NCI-H1694 treated with DMSO at 0.1 percent for 48 hours (cell line): ENCODE measurements around the gene FAM219A.
"Not testable (repeated sequence)": the region's sequence is repeated elsewhere in the genome, so short reads cannot be mapped to it uniquely, and the experiment has no call there.

Experiments
- DNase-seq: peaks from one replicate; lab custom pipeline; 2025; lab: John Stamatoyannopoulos, UW

FAM219A gene

DNA sequence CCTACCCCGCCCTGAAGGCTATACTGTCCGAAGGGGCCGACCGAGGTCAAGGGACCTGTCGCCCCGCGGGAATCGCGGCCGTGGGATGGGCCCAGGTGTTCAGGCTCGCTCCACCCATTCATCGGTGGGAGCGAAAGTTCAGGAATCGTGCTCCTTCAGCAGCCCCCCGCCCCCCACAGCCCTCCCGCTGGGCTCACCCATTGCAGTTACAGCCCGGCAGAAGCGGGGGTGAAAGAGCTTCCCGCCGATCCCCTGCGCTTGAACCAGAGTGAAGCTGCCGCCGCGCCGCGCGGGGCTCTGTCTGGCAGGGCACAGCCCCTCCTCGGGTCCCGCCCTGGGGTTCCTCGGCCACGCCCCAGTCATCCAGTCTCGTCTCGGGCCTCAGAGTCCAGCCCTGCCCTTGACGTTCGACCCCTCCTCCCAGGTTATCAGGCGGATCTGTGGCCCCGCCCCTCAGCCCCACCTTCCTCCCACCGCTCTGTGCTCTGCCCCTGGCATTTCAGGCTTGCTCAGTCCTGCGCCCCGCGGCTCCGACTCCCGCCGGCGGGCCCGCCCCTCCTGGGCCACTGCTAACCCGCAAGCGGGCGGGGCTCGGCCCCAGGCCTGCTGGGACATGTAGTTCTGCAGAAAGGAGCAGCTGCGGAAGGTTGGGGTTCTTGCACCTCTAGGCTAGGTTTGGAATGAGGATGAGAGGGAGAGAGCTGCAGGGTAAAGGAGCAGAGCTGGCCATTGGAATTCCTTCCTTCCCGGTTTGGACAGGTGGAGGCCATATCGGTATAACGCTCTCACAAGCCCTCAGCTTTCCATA, 81.6 kb downstream of the FAM219A start, which contains the start of gene MYORG:
Gene MYORG, minus strand, starts transcription at position 303 of the 808 bp plus-strand sequence. CDS start 3,955 bp downstream, outside the sequence.
- DNase-seq = peak; percentile 94

DNA sequence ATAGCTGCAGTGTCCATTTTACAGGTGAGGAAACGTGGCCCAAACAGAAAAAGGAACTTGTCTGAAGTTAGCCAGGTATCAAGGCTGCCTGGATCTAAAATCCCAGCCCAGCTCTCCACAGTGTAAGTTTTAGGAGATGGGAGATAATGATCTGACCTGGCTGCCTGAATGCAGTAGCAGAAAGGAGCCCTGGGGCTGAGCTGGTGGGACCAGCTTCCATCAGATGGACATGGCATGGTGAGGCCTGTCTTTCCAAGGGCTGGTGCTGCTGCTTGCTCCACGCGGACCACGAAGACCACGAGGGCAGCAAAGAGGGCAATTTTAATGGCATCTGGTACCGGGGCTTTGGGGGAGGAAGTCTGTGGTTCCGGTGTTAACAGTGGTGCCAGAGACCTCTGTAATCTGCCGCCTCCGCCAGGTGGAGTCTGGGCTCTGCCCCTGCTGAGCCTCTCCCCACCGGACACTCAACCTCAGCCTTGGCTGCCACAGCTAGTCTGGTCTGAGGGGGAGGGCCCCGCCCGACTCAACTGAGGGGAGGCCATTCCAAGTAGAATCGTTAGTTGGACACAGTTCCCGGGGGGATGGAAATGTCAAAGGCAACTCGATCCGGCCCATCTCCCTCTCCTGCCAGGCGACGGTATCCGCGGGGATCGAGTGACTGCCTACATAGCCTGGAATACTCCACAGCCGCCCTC, 82.3 kb downstream of the FAM219A start:
- no peak for DNase-seq

DNA sequence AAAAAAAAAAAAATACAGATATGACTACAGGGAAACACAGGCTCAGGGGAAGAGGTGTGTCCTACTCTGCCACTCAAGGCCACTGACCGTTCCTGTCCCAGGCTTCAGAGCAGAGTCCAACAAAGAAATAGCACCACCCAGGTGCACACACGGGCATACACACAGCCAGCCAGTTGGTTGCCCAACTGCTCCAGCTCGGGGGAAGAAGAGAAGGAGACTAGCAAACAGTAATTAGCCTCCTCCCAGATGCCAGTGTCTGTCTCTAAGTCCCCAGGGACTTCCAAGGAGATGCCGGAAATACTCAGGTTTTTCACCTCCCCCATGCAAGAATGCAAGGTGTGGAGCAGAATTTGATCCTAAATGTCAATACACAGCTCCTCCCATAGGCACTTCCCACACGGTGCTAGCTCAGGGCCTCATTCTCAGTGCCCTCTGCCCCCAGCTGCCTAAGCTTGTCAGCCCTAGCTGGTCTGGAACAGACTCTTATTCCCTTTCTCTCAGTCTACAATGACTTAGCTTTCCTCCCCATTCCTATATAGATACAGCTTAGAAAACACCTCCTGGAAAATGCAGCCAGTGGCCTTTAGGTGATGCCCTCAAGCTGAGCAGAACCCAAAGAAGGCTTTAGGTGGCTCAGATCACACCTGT, 83.3 kb downstream of the FAM219A start:
- DNase-seq = no peak

DNA sequence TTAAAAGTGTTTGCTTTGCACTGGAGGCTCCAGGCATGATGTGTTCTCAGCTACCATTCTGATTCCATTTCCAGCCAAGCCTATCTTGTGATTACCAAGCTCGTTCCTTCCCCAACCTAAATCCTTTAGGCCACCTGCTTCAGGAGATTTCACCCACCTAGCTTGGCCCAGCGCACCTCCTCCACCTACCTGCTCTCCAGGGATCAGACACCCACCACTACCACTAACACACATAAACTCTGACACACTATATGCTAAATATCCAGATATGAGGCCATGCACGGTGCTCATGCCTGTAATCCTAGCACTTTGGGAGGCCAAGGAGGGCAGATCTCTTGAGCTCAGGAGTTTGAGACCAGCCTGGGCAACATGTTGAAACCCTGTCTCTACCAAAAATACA, 84.0 kb downstream of the FAM219A start:
- DNase-seq = no peak

DNA sequence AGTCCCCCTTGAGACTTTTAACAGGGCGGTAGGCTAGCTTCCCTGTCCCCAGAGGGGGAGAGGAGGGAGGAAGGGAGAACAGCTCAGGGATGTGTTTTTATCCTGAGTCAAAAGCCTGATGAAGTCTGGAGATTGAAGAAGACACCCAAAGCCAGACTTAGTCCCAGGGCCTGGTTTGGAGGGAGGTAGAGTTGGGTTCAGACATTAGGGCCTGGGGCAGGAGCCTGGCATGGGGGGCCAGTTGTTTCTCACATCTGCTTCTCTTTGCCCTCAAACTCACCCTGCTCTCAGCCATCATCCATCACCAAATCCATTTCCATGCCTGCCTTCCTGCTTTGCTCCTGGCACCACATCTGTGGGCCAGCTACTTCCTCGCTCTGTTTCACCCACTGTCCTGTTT, 84.6 kb downstream of the FAM219A start:
- no peak for DNase-seq

DNA sequence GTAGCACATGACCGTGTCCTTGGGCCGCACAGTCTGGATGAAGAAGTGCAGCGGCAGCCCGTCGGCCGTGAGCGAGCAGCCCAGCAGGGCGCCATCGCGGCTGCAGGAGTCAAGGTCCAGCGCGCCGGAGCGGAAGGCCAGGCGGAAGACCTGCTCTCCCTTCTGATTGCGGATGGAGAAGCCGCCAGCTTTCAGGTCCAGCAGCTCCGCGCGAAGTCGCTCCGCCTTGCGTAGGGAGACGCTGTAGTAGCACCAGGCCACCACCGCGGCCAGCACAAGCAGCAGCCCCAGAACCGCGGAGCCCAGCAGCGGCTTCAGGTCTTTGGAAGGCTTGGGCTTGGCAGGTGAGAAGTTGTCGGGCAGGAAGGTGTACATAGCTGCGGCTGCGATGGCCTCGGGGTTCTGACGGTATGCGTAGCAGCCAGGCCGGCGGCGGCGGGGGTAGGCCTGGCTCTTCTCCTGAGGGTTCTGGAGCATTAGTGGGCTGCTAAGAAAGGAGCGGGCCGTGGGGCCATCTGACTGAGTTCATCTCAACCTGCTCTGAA, 85.8 kb downstream of the FAM219A start:
- no peak for DNase-seq

DNA sequence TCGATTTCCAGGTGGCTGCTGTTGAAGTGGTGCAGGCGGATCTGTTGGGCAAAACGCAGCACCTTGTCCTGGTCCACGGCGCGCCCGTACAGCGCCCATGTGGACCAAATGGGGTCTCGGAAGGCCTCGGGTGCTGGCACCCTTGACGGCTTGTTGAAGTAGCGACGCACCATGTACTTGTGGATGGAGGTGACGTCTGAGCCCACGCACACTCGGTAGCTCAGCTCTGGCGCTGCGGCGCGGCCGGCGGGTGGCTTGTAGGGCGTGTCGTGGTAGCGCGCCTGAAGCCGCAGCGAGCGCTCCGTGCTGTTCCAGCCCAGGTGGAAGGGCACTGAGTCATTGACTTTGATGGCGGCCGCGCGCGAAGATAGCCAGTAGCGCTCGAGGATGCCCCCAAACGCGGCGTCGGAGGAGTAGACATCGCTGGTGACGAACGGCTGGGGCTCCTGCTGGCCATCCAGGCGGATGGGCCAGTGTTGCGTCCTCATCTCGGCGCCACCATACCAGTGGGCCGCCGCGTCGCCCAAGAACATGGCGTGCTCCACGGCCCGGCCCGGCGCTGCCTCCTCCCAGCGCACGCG, 86.4 kb downstream of the FAM219A start:
- DNase-seq = no peak

DNA sequence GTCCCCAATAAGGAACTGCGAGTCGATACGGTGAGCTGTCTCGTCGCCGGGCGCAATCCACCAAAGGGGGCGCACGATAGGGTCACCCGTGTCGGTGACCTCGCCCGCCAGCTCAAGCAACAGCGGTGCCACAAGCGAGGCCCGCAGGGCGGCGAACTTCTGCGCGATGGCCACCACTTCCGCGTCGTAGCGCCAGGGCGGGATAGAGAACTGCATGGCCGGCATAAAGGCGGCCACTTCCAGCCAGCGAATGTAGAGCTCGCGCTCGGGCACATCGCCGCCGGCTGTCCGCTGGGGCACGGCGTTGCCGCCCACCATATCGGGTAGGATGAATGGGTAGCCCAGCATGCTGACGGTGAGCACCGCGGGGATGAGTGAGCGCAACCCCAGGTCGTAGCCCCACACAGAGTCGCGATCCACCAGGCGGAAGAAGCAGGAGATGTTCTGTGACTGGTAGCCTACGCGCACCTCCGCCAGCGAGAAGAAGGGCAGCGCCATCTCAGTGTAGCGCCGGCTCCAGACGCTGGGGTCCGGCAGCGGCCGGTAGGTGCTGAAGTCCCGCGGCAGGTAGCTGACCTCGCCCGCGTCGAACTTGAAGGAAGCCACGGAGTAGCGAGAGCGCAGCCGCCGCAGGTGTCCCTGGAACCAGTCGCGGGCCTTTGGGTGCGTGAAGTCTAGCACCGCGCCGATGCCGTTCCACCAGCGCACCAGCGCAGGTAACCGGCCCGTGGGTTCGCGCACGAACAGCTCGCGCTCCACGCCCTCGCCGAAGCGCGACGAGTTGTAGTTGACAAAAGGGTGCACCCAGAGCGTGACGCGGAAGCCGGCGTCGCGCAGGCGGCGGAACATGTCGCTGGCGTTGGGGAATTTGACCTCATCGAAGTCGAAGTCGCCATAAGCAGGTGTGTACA, 87.1 kb downstream of the FAM219A start:
- DNase-seq = no peak

DNA sequence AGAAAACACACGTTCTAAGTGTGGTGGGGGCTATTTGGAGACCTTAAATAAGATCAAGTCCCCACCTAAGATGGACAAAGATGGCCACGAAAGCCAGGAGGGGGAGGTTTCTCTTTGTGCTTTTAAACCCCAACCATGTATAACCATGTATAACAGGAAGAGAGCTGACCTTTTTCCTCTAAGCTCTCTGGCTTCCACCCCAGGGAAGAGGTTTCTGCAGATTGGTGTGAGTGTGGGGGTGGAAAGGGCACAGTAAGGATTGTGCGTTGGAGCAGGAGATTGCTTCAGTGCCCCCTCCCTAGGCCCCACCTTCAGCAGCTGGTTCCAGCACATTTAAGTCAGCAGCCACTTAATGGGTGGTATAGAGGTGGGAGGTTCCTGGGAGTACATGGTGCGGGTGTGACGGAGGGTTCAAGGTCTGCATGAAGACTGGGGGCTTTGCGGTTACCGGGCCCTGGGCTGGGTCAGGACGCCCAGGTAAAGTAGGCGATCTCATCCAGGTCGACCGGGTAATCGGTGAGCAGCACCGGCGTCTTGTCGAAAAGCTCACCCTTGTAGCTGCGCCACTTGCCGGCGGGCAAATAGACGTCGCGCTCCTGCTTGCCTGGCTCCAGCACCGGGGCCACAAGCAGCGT, 87.9 kb downstream of the FAM219A start:
- DNase-seq = no peak

DNA sequence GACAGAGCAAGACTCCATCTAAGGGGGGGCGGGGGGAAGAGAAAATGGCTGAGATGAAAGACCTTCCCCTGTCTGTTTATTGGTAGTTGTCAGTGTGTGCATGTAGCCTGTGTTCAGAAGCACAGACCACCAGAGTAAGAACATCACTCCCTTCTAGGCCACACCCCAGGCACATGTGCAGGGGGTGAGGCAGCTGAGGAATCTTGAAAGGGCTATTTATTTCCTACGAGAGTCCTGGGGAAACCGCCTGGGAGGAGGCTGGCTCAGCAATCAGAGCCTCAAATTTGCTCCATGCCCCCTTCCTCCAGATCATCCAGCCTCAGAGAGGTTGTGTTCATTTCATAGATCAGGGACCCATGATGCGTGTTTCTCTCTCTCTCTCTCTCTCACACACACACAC, 88.7 kb downstream of the FAM219A start:
- no peak for DNase-seq

DNA sequence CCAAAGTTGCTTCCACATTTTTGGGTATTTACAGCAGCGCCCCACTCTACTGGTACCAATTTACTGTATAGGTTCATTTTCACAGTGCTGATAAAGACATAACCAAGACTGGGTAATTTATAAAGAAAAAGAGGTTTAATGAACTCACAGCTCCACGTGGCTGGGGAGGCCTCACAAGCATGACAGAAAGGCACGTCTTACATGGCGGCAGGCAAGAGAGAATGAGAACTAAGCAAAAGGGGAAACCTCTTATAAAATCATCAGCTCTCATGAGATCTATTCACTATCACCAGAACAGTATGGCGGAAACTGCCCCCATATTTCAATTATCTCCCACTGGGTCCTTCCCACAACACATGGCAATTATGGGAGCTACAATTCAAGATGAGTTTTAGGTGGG, 89.6 kb downstream of the FAM219A start:
- DNase-seq = not testable (repeated sequence)

DNA sequence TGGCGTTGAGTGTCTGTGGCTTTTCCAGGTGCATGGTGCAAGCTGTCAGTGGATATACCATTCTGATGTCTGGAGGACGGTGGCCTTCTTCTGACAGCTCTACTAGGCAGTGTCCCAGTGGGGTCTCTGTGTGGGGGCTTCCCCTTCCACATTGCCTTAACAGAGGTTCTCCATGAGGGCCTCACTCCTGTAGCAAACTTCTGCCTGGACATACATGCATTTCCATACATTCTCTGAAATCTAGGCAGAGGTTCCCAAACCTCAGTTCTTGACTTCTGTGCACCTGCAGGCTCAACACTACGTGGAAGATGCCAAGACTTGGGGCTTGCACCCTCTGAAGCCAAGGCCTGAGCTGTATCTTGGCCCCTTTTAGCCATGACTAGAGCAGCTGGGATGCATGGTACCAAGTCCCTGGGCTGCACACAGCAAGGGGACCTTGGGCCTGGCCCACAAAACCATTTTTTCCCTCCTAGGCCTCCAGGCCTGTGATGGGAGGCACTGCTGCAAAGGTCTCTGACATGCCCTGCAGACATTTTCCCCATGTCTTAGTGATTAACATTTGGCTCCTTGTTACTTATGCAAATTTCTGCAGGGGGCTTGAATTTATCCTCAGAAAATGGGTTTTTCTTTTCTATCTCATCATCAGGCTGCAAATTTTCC, 90.5 kb downstream of the FAM219A start:
- DNase-seq = not testable (repeated sequence)

DNA sequence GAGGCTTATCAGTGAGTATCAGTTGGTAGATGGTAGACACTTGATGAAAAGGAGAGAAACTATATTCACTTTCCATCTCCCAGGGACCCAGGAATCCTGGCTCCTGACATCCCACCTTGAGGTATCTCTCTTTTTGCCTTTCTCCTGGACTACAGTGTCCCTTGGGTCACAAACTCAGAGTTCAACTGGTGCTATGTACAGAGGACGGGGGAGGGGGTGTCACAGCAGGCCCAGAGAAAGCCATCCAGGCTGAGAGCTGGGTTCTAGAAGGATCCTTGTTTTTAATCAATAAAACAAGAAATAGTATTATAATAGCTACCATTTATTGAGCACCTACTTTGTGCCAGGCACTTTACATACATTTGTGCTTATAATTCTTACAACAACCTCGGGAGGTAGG, 92.0 kb downstream of the FAM219A start:
- DNase-seq = no peak

DNA sequence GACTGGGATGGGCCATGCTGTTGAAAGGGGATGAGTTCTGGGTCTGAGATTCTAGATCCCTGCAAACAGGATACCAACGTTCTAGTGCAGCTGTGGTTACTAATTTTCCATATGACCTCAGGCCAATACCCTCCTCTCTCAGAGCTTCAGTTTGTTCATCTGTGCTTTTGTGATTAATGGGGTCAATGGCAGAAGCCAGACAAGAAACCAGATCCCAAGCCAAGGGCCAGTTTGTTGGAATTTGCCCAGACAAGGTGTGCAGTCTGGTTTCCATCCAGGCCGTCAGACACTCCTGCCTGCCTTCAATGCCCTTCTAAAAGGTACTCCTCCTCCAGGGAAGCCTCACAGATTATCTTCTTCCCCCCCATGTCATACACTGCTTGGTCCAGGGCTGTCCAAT, 93.1 kb downstream of the FAM219A start:
- DNase-seq = no peak

DNA sequence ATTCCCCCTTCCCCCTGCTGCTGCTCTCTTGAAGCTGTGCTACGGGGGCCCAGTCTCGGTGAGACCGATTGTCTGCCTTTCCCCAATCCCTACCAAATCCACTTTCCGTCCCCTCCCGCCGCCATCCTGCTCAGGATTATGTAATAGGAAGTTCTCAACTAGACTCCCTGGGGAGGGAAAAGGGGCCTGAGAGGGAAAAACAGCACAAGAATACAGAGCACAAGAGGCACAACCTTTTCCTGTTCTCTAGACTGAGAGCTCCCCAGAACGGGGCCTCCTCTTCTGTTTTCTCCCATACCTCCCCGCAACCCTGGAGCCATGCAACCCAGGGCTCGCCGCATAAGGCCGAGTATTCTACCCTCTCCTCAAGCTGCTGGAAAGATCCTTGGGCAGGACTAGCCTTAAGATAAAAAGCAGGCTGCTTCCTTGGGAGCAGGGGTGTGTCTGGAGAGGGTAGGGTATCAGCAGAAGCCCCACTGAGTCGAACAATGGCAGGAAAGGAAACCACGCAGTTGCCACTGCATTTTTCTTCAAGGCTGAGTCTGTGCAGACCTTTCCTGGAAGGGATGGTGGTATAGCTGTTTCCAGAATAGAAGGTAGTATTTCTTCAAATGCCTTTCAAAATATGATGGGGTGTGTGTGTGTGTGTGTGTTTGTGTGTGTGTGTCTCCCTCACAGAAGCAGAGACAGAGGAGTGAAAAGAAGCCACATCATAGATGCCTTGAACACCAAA, 94.6 kb downstream of the FAM219A start:
- DNase-seq = no peak

DNA sequence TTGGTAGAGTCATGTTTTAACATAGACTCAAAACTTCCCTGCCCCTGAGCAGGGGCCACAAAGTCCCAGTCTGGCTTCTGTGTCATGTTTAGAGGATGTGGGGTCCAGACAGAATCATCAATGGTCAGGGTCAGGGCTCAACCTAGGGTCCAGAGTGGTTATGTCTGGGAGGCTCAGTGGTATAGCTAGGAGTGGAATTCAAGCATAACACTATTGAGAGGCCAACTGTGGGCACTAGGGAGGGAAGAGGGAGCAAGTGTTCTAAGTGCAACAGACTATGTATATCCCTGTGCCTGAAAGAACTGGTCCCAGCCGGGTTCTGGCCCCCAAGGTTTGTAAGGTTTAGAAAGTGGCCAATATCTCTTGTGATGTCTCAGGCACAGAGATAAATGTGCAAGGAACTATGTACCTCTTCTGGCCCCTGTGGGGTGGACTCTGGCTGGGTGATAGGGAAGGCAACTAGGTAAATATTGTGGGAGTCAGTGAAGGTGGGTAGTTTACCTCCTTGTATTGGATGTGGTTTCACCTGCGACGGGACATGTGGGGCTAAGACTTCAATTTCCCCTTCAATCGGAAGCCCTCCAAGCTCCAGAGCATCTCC, 95.7 kb downstream of the FAM219A start:
- no peak for DNase-seq

DNA sequence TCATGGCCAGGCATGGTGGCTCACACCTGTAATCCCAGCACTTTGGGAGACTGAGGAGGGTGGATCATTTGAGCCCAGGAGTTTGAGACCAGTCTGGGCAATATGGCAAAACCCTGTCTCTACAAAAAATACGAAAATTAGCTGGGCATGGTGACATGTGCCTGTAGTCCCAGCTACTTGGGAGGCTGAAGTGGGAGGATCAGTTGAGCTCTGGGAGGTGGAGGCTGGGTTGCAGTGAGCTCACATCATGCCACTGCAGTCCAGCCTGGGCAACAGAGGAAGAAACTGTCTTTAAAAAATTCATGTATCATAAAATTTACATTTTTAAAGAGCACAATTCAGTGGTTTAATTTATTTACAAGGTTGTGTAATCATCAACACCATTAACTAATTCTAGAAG, 105.4 kb downstream of the FAM219A start:
- not testable (repeated sequence) for DNase-seq

DNA sequence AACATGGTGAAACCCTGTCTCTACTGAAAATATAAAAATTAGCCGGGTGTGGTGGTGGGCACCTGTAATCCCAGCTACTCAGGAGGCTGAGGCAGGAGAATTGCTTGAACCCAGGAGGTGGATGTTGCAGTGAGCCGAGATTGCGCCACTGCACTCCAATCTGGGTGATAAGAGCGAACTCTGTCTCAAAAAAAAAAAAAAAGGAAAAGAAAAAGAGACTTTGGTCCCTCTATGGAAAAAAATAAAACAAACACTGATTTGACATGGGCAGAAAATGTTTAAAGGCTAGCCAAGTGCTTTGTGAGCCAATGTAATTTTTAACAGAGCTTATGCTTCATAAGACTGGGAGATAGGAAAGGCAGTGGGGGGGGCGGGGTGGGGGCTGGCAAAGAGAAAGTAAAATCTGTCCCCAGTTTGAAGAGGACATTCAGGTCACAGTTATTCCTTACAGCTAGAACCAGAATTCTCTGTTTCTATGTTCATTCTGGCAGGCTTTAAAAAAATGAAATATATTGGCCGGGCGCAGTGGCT, 106.2 kb downstream of the FAM219A start:
- not testable (repeated sequence) for DNase-seq

DNA sequence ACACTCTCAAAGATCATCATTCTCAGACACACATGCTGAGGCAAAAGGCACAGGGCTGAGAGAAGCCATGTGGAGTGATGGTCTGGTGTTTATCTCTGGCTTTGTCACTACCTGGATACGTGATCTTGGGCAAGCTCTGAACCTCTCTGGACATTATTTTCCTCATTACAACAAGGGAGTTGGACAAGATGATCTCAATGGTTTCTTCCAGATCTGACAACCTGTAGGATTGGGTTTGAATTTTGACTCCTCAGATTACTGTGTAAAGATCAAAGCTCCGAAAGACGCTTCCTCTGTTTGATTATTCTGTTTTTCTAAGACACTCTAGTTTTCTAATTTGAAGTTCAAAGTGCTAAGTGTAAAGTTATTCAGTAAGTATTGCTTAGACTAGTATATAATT, 109.0 kb downstream of the FAM219A start:
- no peak for DNase-seq
